GM12891 (cell line): ENCODE measurements around the gene ABI3.

Experiments used
- PAX5 ChIP-seq: IDR thresholded peaks from 2 replicates; pipeline ENCODE4 v1.6.1; 2011; ENCODE audit warnings: low read length, moderate library complexity, mild to moderate bottlenecking; ENCODE audit not compliant: insufficient read depth, severe bottlenecking
- POLR2A ChIP-seq: IDR thresholded peaks from 2 replicates; pipeline ENCODE4 v1.6.1; 2011; ENCODE audit warnings: low read depth, low read length, control low read depth
- POLR2AphosphoS5 ChIP-seq: IDR thresholded peaks from 2 replicates; pipeline ENCODE4 v1.6.1; 2011; ENCODE audit warnings: low read depth, low read length, control low read depth
- POU2F2 ChIP-seq: IDR thresholded peaks from 2 replicates; pipeline ENCODE4 v1.6.1; 2011; ENCODE audit warnings: low read depth, mild to moderate bottlenecking, control low read depth, low read length, moderate library complexity
- SPI1 ChIP-seq: IDR thresholded peaks from 2 replicates; pipeline ENCODE4 v1.6.1; 2011; ENCODE audit warnings: low read depth, low read length, control low read depth
- TAF1 ChIP-seq: IDR thresholded peaks from 2 replicates; pipeline ENCODE4 v1.6.1; 2011; ENCODE audit warnings: low read depth, low read length, control low read depth

- TF ChIP-seq TAF1 (no peak), POLR2A (no peak), POLR2AphosphoS5 (no peak), POU2F2 (no peak), SPI1 (peak; percentile 67), PAX5 (no peak)
Measured at GRCh38 chr17:49194297-49194607, 16.3 kb upstream of the ABI3 start.
